ENCODE results near the gene SIRPA. TPM values are rescaled to one million over a fixed set of nuclear protein-coding genes. Genes with fewer than 3 reads are reported as not detected.
"Not testable (repeated sequence)": the region's sequence is repeated elsewhere in the genome, so short reads cannot be mapped to it uniquely, and the experiment has no call there.

SIRPA gene
- total RNA-seq, 1 donor from 2014 or later, result 35.5 TPM

DNA sequence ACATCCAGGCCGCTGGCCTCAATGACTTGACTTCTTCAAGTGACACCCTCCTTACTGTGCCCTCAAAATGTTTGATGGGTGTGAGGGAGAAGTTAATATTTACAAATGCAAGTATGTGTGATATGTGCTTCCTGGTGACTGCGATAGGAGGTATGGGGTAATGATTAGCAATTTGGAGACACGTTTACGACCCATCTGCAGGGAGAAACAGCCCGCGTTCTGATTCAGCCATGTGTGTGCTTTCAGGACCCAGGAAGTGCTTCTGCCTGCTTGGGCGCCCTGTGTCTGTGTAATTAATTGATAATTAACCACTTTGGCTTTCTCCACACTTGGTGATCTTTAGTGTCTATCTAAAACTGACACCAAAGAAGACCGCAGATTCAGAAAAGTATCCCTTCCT is 25.0 kb downstream of the SIRPA start:
- DNase-seq (ENCODE audit: low read depth) (no peak), FAIRE-seq (no peak)
- Histone ChIP-seq H3K9me3 (ENCODE audit: insufficient read depth, low read depth, low read length) (no peaks in the 10 kb centered on the region), H3K79me2 (ENCODE audit: insufficient read depth, low read length) (no peaks in the 10 kb centered on the region), H3K9ac (ENCODE audit: low read length) (no peak overlapping the region), H3K36me3 (ENCODE audit: insufficient read depth, low read length) (peaks cover 11% of the 10 kb centered on the region), H4K20me1 (ENCODE audit: insufficient read depth, low read length) (peaks cover 14% of the 10 kb centered on the region), H3K27me3 (ENCODE audit: insufficient read depth, low read length) (no peaks in the 10 kb centered on the region), H2AFZ (ENCODE audit: low read depth, low read length) (no peak overlapping the region), H3K4me3 (ENCODE audit: insufficient read depth, low read depth, low read length) (no peak overlapping the region), H3K27ac (ENCODE audit: low read depth, low read length) (no peak overlapping the region), H3K4me2 (ENCODE audit: low read length) (no peak overlapping the region), H3K4me1 (ENCODE audit: insufficient read depth, low read length) (no peaks in the 10 kb centered on the region)
- TF ChIP-seq EZH2 (IDR thresholded peaks at IDR 0.05; ENCODE audit: insufficient read depth, low read length), result no peak
- TF ChIP-seq, protein P1, sequence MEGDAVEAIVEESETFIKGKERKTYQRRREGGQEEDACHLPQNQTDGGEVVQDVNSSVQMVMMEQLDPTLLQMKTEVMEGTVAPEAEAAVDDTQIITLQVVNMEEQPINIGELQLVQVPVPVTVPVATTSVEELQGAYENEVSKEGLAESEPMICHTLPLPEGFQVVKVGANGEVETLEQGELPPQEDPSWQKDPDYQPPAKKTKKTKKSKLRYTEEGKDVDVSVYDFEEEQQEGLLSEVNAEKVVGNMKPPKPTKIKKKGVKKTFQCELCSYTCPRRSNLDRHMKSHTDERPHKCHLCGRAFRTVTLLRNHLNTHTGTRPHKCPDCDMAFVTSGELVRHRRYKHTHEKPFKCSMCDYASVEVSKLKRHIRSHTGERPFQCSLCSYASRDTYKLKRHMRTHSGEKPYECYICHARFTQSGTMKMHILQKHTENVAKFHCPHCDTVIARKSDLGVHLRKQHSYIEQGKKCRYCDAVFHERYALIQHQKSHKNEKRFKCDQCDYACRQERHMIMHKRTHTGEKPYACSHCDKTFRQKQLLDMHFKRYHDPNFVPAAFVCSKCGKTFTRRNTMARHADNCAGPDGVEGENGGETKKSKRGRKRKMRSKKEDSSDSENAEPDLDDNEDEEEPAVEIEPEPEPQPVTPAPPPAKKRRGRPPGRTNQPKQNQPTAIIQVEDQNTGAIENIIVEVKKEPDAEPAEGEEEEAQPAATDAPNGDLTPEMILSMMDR (IDR thresholded peaks at IDR 0.05; ENCODE audit: insufficient read depth, low read depth, low read length), result no peak
- H3K4me1 Mint-ChIP-seq (ENCODE audit: low read depth, unreplicated experiment), result peaks cover 2% of the 10 kb centered on the region
- H3K4me3 Mint-ChIP-seq (ENCODE audit: unreplicated experiment), result no peak overlapping the region
- peaks cover 32% of the 10 kb centered on the region for H3K36me3 Mint-ChIP-seq (ENCODE audit: low read depth, unreplicated experiment)
- H3K27me3 Mint-ChIP-seq (ENCODE audit: low read depth, unreplicated experiment), result no peaks in the 10 kb centered on the region
- H3K27ac Mint-ChIP-seq (ENCODE audit: unreplicated experiment), result peak overlapping the region; percentile 31
- no peaks in the 10 kb centered on the region for H3K9me3 Mint-ChIP-seq (ENCODE audit: unreplicated experiment)

DNA sequence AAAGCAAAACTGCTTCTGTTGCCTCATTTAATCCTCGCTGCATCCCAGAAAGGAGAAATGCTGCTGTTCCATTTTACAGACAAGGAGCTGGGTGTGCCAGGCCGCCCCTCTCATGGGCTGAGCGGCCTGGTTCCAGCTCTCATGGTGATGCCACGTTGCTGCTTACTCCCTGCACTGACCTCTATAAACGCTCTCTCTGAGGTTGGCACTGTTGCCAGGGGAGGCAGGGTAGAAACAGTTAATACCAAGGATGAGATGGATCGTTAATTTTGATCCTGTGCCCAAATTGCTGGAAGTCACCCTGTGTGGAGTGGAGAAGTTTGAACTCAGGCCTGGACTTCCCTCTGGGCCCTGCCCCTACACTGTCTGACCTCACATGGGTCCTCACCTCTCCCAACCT is 25.6 kb downstream of the SIRPA start:
- H2AFZ ChIP-seq (ENCODE audit: low read depth, low read length), result no peak overlapping the region
- FAIRE-seq, result no peak

DNA sequence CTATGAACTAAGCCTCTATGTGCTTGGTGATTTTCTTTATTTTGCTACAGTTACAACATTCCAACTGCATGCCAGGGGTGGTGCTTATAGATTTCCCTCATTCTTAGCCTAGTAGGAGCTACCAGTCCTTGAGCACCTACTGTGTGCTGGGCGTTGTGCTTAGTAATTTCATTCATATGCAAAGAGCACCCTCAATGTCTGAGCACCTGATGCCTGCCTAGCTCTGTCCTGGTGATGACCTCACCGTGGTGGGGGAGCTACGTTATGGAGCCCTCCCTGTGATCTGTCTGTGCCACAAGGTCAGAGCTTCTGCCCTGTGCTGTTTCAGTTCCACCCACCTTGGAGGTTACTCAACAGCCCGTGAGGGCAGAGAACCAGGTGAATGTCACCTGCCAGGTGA is 26.8 kb downstream of the SIRPA start:
- not testable (repeated sequence) for H2AFZ ChIP-seq (ENCODE audit: low read depth, low read length); H3K4me1 Mint-ChIP-seq (ENCODE audit: low read depth, unreplicated experiment); H3K79me2 ChIP-seq (ENCODE audit: insufficient read depth, low read length); H3K4me1 ChIP-seq (ENCODE audit: insufficient read depth, low read length); H3K36me3 ChIP-seq (ENCODE audit: insufficient read depth, low read length); H3K4me3 ChIP-seq (ENCODE audit: insufficient read depth, low read depth, low read length); H3K27me3 Mint-ChIP-seq (ENCODE audit: low read depth, unreplicated experiment); H3K9ac ChIP-seq (ENCODE audit: low read length); FAIRE-seq; H3K9me3 ChIP-seq (ENCODE audit: insufficient read depth, low read depth, low read length); H3K4me2 ChIP-seq (ENCODE audit: low read length); H3K9me3 Mint-ChIP-seq (ENCODE audit: unreplicated experiment); H3K27ac ChIP-seq (ENCODE audit: low read depth, low read length); DNase-seq (ENCODE audit: low read depth); H3K4me3 Mint-ChIP-seq (ENCODE audit: unreplicated experiment); H3K27me3 ChIP-seq (ENCODE audit: insufficient read depth, low read length); H3K27ac Mint-ChIP-seq (ENCODE audit: unreplicated experiment)
- H4K20me1 ChIP-seq (ENCODE audit: insufficient read depth, low read length), result peaks cover 14% of the 10 kb centered on the region
- peaks cover 33% of the 10 kb centered on the region for H3K36me3 Mint-ChIP-seq (ENCODE audit: low read depth, unreplicated experiment)

More for the DNA sequence above, 25.6 kb downstream of the SIRPA start:
- H3K9me3 ChIP-seq (ENCODE audit: insufficient read depth, low read depth, low read length), result no peaks in the 10 kb centered on the region
- no peaks in the 10 kb centered on the region for H3K9me3 Mint-ChIP-seq (ENCODE audit: unreplicated experiment)
- H3K36me3 Mint-ChIP-seq (ENCODE audit: low read depth, unreplicated experiment), result peaks cover 34% of the 10 kb centered on the region
- H3K36me3 ChIP-seq (ENCODE audit: insufficient read depth, low read length), result peaks cover 6% of the 10 kb centered on the region
- no peak overlapping the region for H3K27ac Mint-ChIP-seq (ENCODE audit: unreplicated experiment)
- no peak overlapping the region for H3K4me3 Mint-ChIP-seq (ENCODE audit: unreplicated experiment)
- TF ChIP-seq EZH2 (IDR thresholded peaks at IDR 0.05; ENCODE audit: insufficient read depth, low read length), result no peak
- TF ChIP-seq, protein P1 (IDR thresholded peaks at IDR 0.05; ENCODE audit: insufficient read depth, low read depth, low read length), result no peak
- H3K27me3 ChIP-seq (ENCODE audit: insufficient read depth, low read length), result no peaks in the 10 kb centered on the region
- no peak overlapping the region for H3K4me2 ChIP-seq (ENCODE audit: low read length)
- H3K27me3 Mint-ChIP-seq (ENCODE audit: low read depth, unreplicated experiment), result no peaks in the 10 kb centered on the region
- H3K9ac ChIP-seq (ENCODE audit: low read length), result no peak overlapping the region
- no peaks in the 10 kb centered on the region for H3K79me2 ChIP-seq (ENCODE audit: insufficient read depth, low read length)
- no peak for DNase-seq (ENCODE audit: low read depth)
- H3K4me1 Mint-ChIP-seq (ENCODE audit: low read depth, unreplicated experiment), result no peaks in the 10 kb centered on the region
- peaks cover 14% of the 10 kb centered on the region for H4K20me1 ChIP-seq (ENCODE audit: insufficient read depth, low read length)
- no peak overlapping the region for H3K27ac ChIP-seq (ENCODE audit: low read depth, low read length)
- H3K4me3 ChIP-seq (ENCODE audit: insufficient read depth, low read depth, low read length), result no peak overlapping the region
- H3K4me1 ChIP-seq (ENCODE audit: insufficient read depth, low read length), result no peaks in the 10 kb centered on the region
